SK-N-MC (cell line): ENCODE measurements around the gene CWC27.

ENCODE experiments used
- DNase-seq: peaks from one replicate; pipeline ENCODE4 v3.0.0-alpha.2; 2011; ENCODE audit warnings: low read depth, low spot score
- H3K27ac ChIP-seq: fragments of 200-600 bp; sonication (generic); 2 replicates; pipeline ENCODE4 v1.5.1; 2016; ENCODE audit warnings: mixed run types
- H3K36me3 ChIP-seq: fragments of 200-600 bp; sonication (generic); 2 replicates; pipeline ENCODE4 v1.6.1; 2017; ENCODE audit warnings: antibody characterized with exemption, low read length, mixed read lengths; ENCODE audit not compliant: insufficient read depth
- H3K4me3 ChIP-seq: fragments of 200-600 bp; sonication (generic); 2 replicates; pipeline ENCODE4 v1.5.1; 2016
- H3K9ac ChIP-seq: fragments of 200-600 bp; sonication (generic); 2 replicates; pipeline ENCODE4 v1.8.0; 2017; ENCODE audit warnings: mixed run types, mixed read lengths; ENCODE audit not compliant: insufficient read length
- H3K9me3 ChIP-seq: fragments of 200-600 bp; sonication (generic); 2 replicates; pipeline ENCODE4 v1.6.1; 2017; ENCODE audit warnings: low read depth, mild to moderate bottlenecking, antibody characterized with exemption, low read length, moderate library complexity, mixed read lengths
- EZH2 ChIP-seq: fragments of 200-600 bp; sonication (generic); IDR thresholded peaks from one replicate; pipeline ENCODE4 v1.6.1; 2017; ENCODE audit warnings: antibody characterized with exemption
- FOXP2 ChIP-seq: optimal IDR thresholded peaks from 2 replicates; pipeline ENCODE3; 2011; ENCODE audit warnings: mild to moderate bottlenecking, moderate library complexity; ENCODE audit not compliant: insufficient read depth; ENCODE audit errors: extremely low read length, control extremely low read depth
- POLR2AphosphoS5 ChIP-seq: IDR thresholded peaks from 2 replicates; pipeline ENCODE4 v1.6.1; 2012; ENCODE audit warnings: mild to moderate bottlenecking, low read depth, low read length, borderline replicate concordance

CWC27 gene

DNA sequence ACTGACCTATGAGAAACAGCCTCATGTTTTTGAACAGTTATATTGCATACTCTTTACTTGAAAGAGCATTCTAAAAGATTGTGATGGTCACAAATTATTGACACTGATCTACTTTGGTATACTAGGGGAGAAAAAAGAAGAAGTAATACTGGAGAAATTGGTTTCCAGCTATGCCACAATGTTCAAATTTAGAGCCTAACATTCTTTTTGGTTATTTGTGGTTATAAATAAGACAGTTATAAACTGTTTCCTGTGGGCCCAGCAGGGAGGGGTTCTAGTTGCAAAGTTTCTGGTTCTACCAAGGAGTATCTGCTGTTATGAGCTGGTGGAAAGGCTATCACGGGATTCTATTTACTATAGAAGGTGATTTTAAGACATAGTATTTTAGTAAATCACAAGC lies 4.8 kb downstream of the CWC27 start:
- Histone ChIP-seq H3K9me3 (no peaks in the 10 kb centered on the region), H3K36me3 (peaks cover 22% of the 10 kb centered on the region), H3K27ac (peak overlapping the region; percentile 79), H3K9ac (peak overlapping the region; percentile 25), H3K4me3 (peak overlapping the region; percentile 57)
- no peak for TF ChIP-seq POLR2AphosphoS5
- no peak for TF ChIP-seq FOXP2
- no peak for TF ChIP-seq EZH2
- peak; percentile 44 for DNase-seq

DNA sequence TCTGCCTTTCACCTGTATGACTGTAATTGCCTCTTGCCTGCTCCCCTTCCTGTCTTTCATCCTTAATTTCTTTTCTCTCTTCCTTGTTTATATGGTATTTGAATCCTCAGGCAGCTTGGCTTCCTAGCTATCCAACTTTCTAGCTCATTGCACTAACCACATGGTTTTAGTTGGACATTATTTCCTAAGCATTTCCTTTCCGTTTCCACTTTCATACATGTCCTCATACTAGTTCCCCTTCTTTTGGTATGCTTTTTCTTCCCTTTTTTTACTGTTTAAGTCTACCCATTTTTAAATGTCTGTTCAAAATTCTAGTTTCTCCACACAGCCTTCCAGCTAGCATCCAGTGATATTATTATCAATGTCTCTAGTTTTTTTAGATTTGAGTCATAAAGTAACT lies 6.6 kb downstream of the CWC27 start:
- no peak for DNase-seq
- H3K9ac ChIP-seq: no peak overlapping the region
- H3K9me3 ChIP-seq: no peaks in the 10 kb centered on the region
- H3K27ac ChIP-seq: no peak overlapping the region
- TF ChIP-seq FOXP2 (no peak), POLR2AphosphoS5 (no peak), EZH2 (no peak)
- no peak overlapping the region for H3K4me3 ChIP-seq
- H3K36me3 ChIP-seq: peaks cover 22% of the 10 kb centered on the region

DNA sequence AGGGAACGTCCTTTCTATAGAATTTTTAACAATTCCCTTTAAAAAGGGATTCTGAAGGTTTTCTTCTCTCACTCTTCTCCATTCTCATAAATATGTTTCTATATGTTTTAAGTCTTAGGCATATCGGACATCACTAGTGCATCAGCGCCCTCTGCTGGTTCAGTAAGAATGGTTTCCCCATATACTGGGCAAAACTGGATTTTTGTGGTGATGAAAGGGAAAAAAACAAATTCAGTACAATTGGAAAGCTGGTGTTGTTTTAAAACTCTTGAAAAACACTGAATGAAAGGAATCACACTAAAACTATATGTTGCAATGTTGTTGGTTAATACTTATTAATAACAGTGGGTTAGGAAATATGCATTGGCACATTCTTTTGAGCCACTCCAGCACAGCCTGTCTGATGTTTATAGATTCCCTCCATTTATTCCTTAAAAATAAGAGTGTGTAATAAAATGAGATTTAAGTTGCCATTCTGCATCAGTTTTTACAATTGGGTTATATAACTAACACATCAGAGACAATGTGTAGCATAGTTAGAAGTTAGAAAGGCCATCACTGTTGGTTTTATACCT lies 15.8 kb downstream of the CWC27 start:
- Histone ChIP-seq H3K36me3 (peaks cover 12% of the 10 kb centered on the region), H3K27ac (no peak overlapping the region), H3K9me3 (no peaks in the 10 kb centered on the region), H3K4me3 (no peak overlapping the region), H3K9ac (no peak overlapping the region)
- peak; percentile 76 for DNase-seq
- TF ChIP-seq POLR2AphosphoS5 (no peak), FOXP2 (no peak), EZH2 (no peak)

DNA sequence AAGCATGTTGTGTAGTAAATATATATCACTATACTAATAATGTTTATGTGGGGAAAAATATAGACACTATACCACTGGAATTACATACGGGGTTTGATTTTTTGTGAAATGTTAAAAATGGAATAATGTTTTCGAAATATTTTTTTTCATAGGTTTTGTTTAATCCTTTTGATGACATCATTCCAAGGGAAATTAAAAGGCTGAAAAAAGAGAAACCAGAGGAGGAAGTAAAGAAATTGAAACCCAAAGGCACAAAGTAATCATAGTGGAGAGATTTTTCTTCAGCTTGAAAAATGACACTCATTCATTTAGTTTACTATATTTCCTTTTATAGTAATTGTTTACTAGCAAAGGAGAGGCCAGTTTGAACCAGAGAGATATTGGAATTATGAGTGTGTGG lies 17.6 kb downstream of the CWC27 start:
- no peak overlapping the region for H3K9ac ChIP-seq
- TF ChIP-seq EZH2 (no peak), POLR2AphosphoS5 (no peak), FOXP2 (no peak)
- H3K4me3 ChIP-seq: no peak overlapping the region
- peaks cover 12% of the 10 kb centered on the region for H3K36me3 ChIP-seq
- no peak for DNase-seq
- no peaks in the 10 kb centered on the region for H3K9me3 ChIP-seq
- no peak overlapping the region for H3K27ac ChIP-seq

DNA sequence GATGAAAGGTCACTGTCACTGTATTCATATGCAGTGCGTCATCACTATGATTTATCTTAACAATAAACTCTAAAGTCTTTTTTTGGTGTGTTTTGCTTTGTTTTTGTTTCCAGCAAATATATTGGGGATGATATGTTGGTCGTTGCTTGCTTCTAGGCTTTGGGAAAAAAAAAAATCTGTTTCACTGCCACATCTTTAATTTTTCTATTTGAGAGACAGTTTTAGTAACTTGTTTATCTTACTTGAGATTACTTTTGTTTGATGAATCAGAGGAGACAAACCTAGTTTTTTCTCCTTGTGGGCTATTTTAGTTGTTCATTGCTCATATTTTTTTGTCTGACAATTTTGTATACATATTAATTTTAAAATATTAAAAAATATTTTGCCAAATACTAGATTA lies 19.4 kb downstream of the CWC27 start:
- Histone ChIP-seq H3K36me3 (peaks cover 12% of the 10 kb centered on the region), H3K27ac (no peak overlapping the region), H3K9me3 (no peaks in the 10 kb centered on the region), H3K9ac (no peak overlapping the region), H3K4me3 (no peak overlapping the region)
- DNase-seq: no peak
- no peak for TF ChIP-seq POLR2AphosphoS5
- no peak for TF ChIP-seq FOXP2
- TF ChIP-seq EZH2: no peak

DNA sequence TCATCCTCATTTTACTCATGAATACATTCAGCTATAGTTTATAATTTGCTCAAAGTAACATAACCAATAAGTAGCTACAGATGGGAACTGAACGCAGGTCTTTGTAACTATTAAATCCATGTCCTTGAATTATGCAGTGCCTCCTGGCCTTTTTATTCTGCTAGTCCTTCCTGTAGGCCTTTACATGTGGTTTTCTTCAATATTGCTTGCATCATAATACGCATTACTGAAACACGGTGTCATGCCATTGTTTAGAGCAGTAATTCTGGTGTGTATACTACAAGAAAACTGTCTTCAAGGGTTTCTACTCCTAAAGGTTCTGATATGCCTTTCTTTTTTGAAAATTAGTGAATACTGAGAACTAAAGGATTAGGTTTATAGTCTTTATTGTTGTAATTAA lies 20.7 kb downstream of the CWC27 start:
- H3K36me3 ChIP-seq: peaks cover 12% of the 10 kb centered on the region
- H3K9ac ChIP-seq: no peak overlapping the region
- H3K27ac ChIP-seq: no peak overlapping the region
- H3K9me3 ChIP-seq: no peaks in the 10 kb centered on the region
- no peak for TF ChIP-seq POLR2AphosphoS5
- no peak for DNase-seq
- no peak overlapping the region for H3K4me3 ChIP-seq

DNA sequence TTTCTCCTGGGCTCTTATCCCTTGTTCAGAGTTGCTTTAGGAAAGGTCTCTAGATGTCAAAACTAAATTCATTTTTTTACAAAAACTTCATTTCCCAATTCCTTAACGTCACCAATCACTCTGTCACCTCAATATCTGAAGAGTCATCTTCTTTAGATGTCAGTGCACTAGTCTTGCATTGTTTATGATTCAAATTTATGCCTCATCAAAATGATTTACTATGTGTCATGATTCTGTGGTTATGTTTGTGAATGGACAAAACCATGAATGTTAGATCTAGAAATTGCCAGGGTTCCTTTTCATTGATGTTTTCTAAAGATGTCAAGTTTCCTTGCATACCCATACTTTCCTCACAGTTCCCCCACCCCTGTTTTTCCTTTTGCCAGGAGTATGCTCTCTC lies 21.5 kb downstream of the CWC27 start:
- no peak for DNase-seq
- Histone ChIP-seq H3K4me3 (no peak overlapping the region), H3K36me3 (peaks cover 14% of the 10 kb centered on the region), H3K9me3 (no peaks in the 10 kb centered on the region), H3K27ac (no peak overlapping the region), H3K9ac (no peak overlapping the region)
- no peak for TF ChIP-seq EZH2
- no peak for TF ChIP-seq POLR2AphosphoS5
- no peak for TF ChIP-seq FOXP2

DNA sequence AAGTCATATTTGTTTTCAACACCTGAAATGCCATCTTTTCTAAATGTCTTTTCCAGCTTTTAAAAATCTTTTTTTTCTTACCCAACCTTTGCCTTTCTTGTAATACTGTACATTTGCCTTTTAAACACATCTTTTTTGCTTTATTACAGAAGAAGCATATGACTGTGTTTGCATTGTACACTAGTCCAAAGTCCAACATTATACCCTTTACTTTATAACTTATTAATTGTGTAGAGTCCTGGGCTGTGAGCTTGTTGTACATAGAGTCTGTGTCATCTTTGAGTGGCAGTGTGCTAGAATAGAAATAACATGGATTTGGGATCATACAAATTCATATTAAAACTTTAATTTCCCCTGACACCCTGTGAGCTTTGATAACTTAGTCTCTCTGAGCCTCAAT lies 23.7 kb downstream of the CWC27 start:
- TF ChIP-seq EZH2 (no peak), POLR2AphosphoS5 (no peak), FOXP2 (no peak)
- DNase-seq: no peak
- Histone ChIP-seq H3K4me3 (no peak overlapping the region), H3K9me3 (no peaks in the 10 kb centered on the region), H3K9ac (no peak overlapping the region), H3K36me3 (peaks cover 5% of the 10 kb centered on the region; the same call in 1 of the 2 replicates), H3K27ac (no peak overlapping the region)

DNA sequence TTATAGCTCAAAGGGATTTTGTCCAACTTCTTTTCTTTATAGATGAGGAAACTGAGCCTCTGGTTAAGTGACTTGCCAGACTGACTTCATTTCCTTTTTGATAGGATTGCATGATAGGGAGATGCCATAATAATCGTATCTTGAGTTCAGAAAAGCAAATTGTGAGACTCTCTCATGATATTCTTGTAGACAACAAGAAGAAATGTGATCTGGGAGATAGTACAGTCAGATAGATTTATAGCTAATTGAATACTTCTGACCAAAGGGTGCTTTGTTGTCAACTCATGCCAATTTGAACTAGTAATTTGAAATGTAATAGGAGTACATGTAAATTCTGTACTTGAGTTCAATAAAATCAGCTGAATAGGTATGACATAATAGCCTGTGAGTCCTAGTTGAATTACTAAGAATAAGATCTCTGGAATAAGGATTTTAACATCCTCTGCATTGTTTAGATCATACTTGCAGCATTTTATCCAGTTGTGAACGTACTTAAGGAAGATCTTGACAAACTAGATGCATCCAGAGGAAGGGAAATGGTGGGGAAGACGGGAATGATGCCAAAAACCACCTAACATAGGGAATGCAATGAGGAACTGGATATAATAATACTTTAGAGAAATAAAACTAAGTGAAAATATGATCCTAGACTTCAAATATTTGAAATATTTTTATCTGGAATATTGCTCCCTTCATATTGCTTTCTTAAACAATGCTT lies 25.5 kb downstream of the CWC27 start:
- H3K9me3 ChIP-seq: no peaks in the 10 kb centered on the region
- no peak overlapping the region for H3K27ac ChIP-seq
- DNase-seq: no peak
- H3K4me3 ChIP-seq: no peak overlapping the region
- H3K36me3 ChIP-seq: peaks cover 5% of the 10 kb centered on the region; the same call in 1 of the 2 replicates
- no peak overlapping the region for H3K9ac ChIP-seq
- no peak for TF ChIP-seq POLR2AphosphoS5
- no peak for TF ChIP-seq FOXP2
- no peak for TF ChIP-seq EZH2
